CD4-positive, alpha-beta T cell treated with Interleukin-17A for 1 hour (primary cell): Measurements from ENCODE around the gene CDK5RAP1.

ENCODE experiments used
- DNase-seq: peaks from one replicate; pipeline ENCODE4 v3.0.0-alpha.2; 2020

Gene CDK5RAP1

GRCh38 chr20:33373735-33374605 is 27.3 kb downstream of the CDK5RAP1 start:
- no peak for DNase-seq

- no peak for DNase-seq
These were observed 28.3 kb downstream of the CDK5RAP1 start for GRCh38 chr20:33372993-33373441.

GRCh38 chr20:33370291-33370690 is 31.0 kb downstream of the CDK5RAP1 start:
- DNase-seq = peak; percentile 89

GRCh38 chr20:33362898-33363297 is 38.4 kb downstream of the CDK5RAP1 start:
- DNase-seq = no peak

- no peak for DNase-seq
These were observed 41.7 kb downstream of the CDK5RAP1 start for GRCh38 chr20:33359399-33360261.

- DNase-seq = no peak
These were observed 48.3 kb downstream of the CDK5RAP1 start for GRCh38 chr20:33353013-33353402.

GRCh38 chr20:33352258-33353012 is 48.9 kb downstream of the CDK5RAP1 start:
- no peak for DNase-seq

GRCh38 chr20:33351696-33352095 is 49.6 kb downstream of the CDK5RAP1 start:
- DNase-seq = no peak

- no peak for DNase-seq
These were observed 51.8 kb downstream of the CDK5RAP1 start for GRCh38 chr20:33349493-33349892.

GRCh38 chr20:33348136-33348937 is 53.0 kb downstream of the CDK5RAP1 start:
- no peak for DNase-seq

GRCh38 chr20:33345342-33345741 is 56.0 kb downstream of the CDK5RAP1 start:
- DNase-seq = no peak

- no peak for DNase-seq
These were observed 57.8 kb downstream of the CDK5RAP1 start for GRCh38 chr20:33343521-33343920.

GRCh38 chr20:33339515-33340058 is 61.7 kb downstream of the CDK5RAP1 start:
- DNase-seq = no peak

GRCh38 chr20:33338467-33339258 is 62.7 kb downstream of the CDK5RAP1 start:
- DNase-seq = no peak

- no peak for DNase-seq
These were observed 63.7 kb downstream of the CDK5RAP1 start for GRCh38 chr20:33337531-33338165.

- no peak for DNase-seq
These were observed 64.2 kb downstream of the CDK5RAP1 start for GRCh38 chr20:33337119-33337518.

GRCh38 chr20:33336375-33336774 is 64.9 kb downstream of the CDK5RAP1 start:
- no peak for DNase-seq

GRCh38 chr20:33334111-33334510 is 67.2 kb downstream of the CDK5RAP1 start:
- DNase-seq = no peak

GRCh38 chr20:33333616-33334015 is 67.7 kb downstream of the CDK5RAP1 start:
- no peak for DNase-seq

- DNase-seq = no peak
These were observed 68.3 kb downstream of the CDK5RAP1 start for GRCh38 chr20:33332905-33333456.
